Endodermal cell (in vitro differentiated cells): ENCODE results near the gene MXRA7. TPM values are rescaled to one million over a fixed set of nuclear protein-coding genes. Genes with fewer than 3 reads are reported as not detected.
"Not testable (repeated sequence)": the region's sequence is repeated elsewhere in the genome, so short reads cannot be mapped to it uniquely, and the experiment has no call there.

Experiments
- DNase-seq: peaks from one replicate; pipeline ENCODE4 v3.0.0-alpha.2; 2017
- H3K27ac ChIP-seq: 2 replicates; pipeline ENCODE4 v1.5.1; 2013; ENCODE audit warnings: mild to moderate bottlenecking, low read depth, low read length, moderate library complexity
- H3K27me3 ChIP-seq: 2 replicates; pipeline ENCODE4 v1.6.1; 2013; ENCODE audit warnings: mild to moderate bottlenecking, low read length, moderate library complexity; ENCODE audit not compliant: insufficient read depth, control insufficient read depth, poor library complexity, severe bottlenecking
- H3K36me3 ChIP-seq: 2 replicates; pipeline ENCODE4 v1.7.0; 2013; ENCODE audit warnings: mild to moderate bottlenecking, low read length, moderate library complexity; ENCODE audit not compliant: control insufficient read depth, insufficient read depth
- H3K4me1 ChIP-seq: one replicate; pipeline ENCODE4 v1.7.0; 2013; ENCODE audit warnings: low read length; ENCODE audit not compliant: control insufficient read depth, insufficient read depth
- H3K4me3 ChIP-seq: 2 replicates; pipeline ENCODE4 v1.5.1; 2013; ENCODE audit warnings: mild to moderate bottlenecking, low read length, moderate library complexity
- H3K9ac ChIP-seq: 2 replicates; pipeline ENCODE4 v1.6.1; 2013; ENCODE audit warnings: mild to moderate bottlenecking, low read length, moderate library complexity; ENCODE audit not compliant: poor library complexity, severe bottlenecking; ENCODE audit errors: extremely low read depth
- H3K9me3 ChIP-seq: 2 replicates; pipeline ENCODE4 v1.6.1; 2013; ENCODE audit warnings: mild to moderate bottlenecking, low read length, moderate library complexity; ENCODE audit not compliant: control insufficient read depth
- H3K27ac Mint-ChIP-seq: 2 replicates; pipeline ENCODE4 v1.8.0; 2020; ENCODE audit warnings: mixed read lengths
- H3K27me3 Mint-ChIP-seq: 2 replicates; pipeline ENCODE4 v1.8.0; 2021; ENCODE audit warnings: mild to moderate bottlenecking, mixed read lengths; ENCODE audit not compliant: insufficient read depth
- H3K36me3 Mint-ChIP-seq: 2 replicates; pipeline ENCODE4 v1.8.0; 2020; ENCODE audit warnings: low read depth, mixed read lengths
- H3K4me1 Mint-ChIP-seq: 2 replicates; pipeline ENCODE4 v1.8.0; 2020; ENCODE audit warnings: mixed read lengths
- H3K4me3 Mint-ChIP-seq: 2 replicates; pipeline ENCODE4 v1.8.0; 2020; ENCODE audit warnings: mild to moderate bottlenecking, moderate library complexity, mixed read lengths
- H3K9me3 Mint-ChIP-seq: 2 replicates; pipeline ENCODE4 v1.8.0; 2020; ENCODE audit warnings: mild to moderate bottlenecking, mixed read lengths
- CTCF ChIP-seq: fragments of 200-600 bp; sonication (generic); conservative IDR thresholded peaks from 2 replicates; pipeline ENCODE4 v1.5.0; 2021; ENCODE audit warnings: antibody characterized with exemption, mild to moderate bottlenecking
- WGBS, 2 experiments: methylation state at CpG; one replicate each; pipeline versions ENCODE4 v1.1.5 to v1.1.7; 2013; ENCODE audit warnings: missing lambda C conversion rate in 2 of 2, mixed read lengths in 1 of 2; ENCODE audit not compliant: insufficient coverage in 1 of 2, insufficient read length in 1 of 2; 5-methylcytosine and 5-hydroxymethylcytosine counted together
- total RNA-seq, 2 donors: library from RNA; stranded (reverse); fragmentation: NEBNext Ultra II Directional in 1 of 2; extraction: Animal tissue kit (Norgen Biotek cat#: 25700) in 1 of 2; gene quantifications; 2 replicates in 1 of 2; 3 replicates in 1 of 2; pipeline ENCODE4 v1.2.1, GENCODE V29; 2021

Gene MXRA7
- total RNA-seq, 2 donors from 2014 or later = 61.6 to 77.1 TPM

- Histone ChIP-seq H3K9ac (no peak overlapping the region), H3K27me3 (no peaks in the 10 kb centered on the region), H3K4me3 (no peak overlapping the region), H3K4me1 (no peaks in the 10 kb centered on the region), H3K9me3 (peaks cover 20% of the 10 kb centered on the region), H3K36me3 (peaks cover 64% of the 10 kb centered on the region), H3K27ac (no peak overlapping the region)
- no peak for TF ChIP-seq CTCF
- Mint-ChIP-seq H3K9me3 (no peaks in the 10 kb centered on the region), H3K27ac (no peak overlapping the region), H3K4me3 (no peak overlapping the region), H3K36me3 (peaks cover 65% of the 10 kb centered on the region), H3K27me3 (no peaks in the 10 kb centered on the region), H3K4me1 (no peaks in the 10 kb centered on the region)
- 84 to 100% methylated on average over 2 of the region's 2 CpGs for whole genome bisulfite sequencing, 2 experiments
- no peak for DNase-seq
Observed at GRCh38 chr17:76744747-76745146, 34.0 kb upstream of the MXRA7 start.

- peaks cover 3% of the 10 kb centered on the region for H3K4me1 ChIP-seq
- Mint-ChIP-seq H3K4me1 (peaks cover 14% of the 10 kb centered on the region), H3K9me3 (no peaks in the 10 kb centered on the region), H3K36me3 (peaks cover 52% of the 10 kb centered on the region), H3K27me3 (no peaks in the 10 kb centered on the region), H3K4me3 (no peak overlapping the region), H3K27ac (no peak overlapping the region)
- no peak for DNase-seq
- no peak for TF ChIP-seq CTCF
- H3K27me3 ChIP-seq = no peaks in the 10 kb centered on the region
- peaks cover 54% of the 10 kb centered on the region for H3K36me3 ChIP-seq
- H3K9me3 ChIP-seq = peaks cover 20% of the 10 kb centered on the region
- H3K4me3 ChIP-seq = no peak overlapping the region
- H3K9ac ChIP-seq = no peak overlapping the region
- no peak overlapping the region for H3K27ac ChIP-seq
Observed at GRCh38 chr17:76742958-76743357, 32.2 kb upstream of the MXRA7 start.

- Histone ChIP-seq H3K27ac (no peak overlapping the region), H3K27me3 (no peaks in the 10 kb centered on the region), H3K9me3 (peaks cover 8% of the 10 kb centered on the region), H3K4me3 (peak overlapping the region; percentile 50), H3K4me1 (peaks cover 3% of the 10 kb centered on the region), H3K9ac (no peak overlapping the region), H3K36me3 (peaks cover 47% of the 10 kb centered on the region)
- Mint-ChIP-seq H3K4me1 (peaks cover 14% of the 10 kb centered on the region), H3K36me3 (peaks cover 43% of the 10 kb centered on the region), H3K9me3 (no peaks in the 10 kb centered on the region), H3K27me3 (no peaks in the 10 kb centered on the region), H3K4me3 (no peak overlapping the region), H3K27ac (no peak overlapping the region)
- 86 to 90% methylated on average over 3 to 5 of the region's 5 CpGs for WGBS, 2 experiments
- no peak for DNase-seq
- TF ChIP-seq CTCF = no peak
Observed at GRCh38 chr17:76740329-76741118, 29.8 kb upstream of the MXRA7 start.

- H3K9me3 Mint-ChIP-seq, H3K4me3 Mint-ChIP-seq, DNase-seq, H3K27ac ChIP-seq, H3K4me1 ChIP-seq, H3K27me3 ChIP-seq, H3K27me3 Mint-ChIP-seq, H3K9me3 ChIP-seq: not testable (repeated sequence)
- Mint-ChIP-seq H3K36me3 (peaks cover 43% of the 10 kb centered on the region), H3K27ac (peak overlapping the region; percentile 10), H3K4me1 (peaks cover 19% of the 10 kb centered on the region)
- Histone ChIP-seq H3K9ac (peak overlapping the region; percentile 95), H3K36me3 (peaks cover 47% of the 10 kb centered on the region), H3K4me3 (peak overlapping the region; percentile 100)
- WGBS, 2 experiments = 92 to 95% methylated on average over 14 to 15 of the region's 17 CpGs
Observed at GRCh38 chr17:76739568-76740115, 28.9 kb upstream of the MXRA7 start.
